Omental fat pad (tissue), 4 donors: ENCODE data around the gene ZNF492. TPM values are rescaled to one million over a fixed set of nuclear protein-coding genes. Genes with fewer than 3 reads are reported as not detected.

Experiments used
- ATAC-seq: fragments of 150-250 bp; one replicate; pipeline ENCODE4 v1.9.1; 2016; ENCODE audit warnings: mild to moderate bottlenecking, moderate library complexity; ENCODE audit not compliant: low FRiP score
- DNase-seq: peaks from one replicate; pipeline ENCODE4 v3.0.0-alpha.2; 2019; ENCODE audit warnings: low spot score
- CTCF ChIP-seq, 3 donors: fragments of 450-650 bp; IDR thresholded peaks; one replicate each; pipeline ENCODE4 v1.5.1; 2016 to 2017; ENCODE audit warnings: antibody characterized with exemption in 3 of 3, mild to moderate bottlenecking in 3 of 3, moderate library complexity in 2 of 3
- total RNA-seq, 4 donors: library from RNA; depleted of rRNA; stranded (reverse); fragments of >200 nt; gene quantifications; one replicate each; pipeline ENCODE4 v1.1.0, GENCODE V29; 2016

Gene ZNF492
- total RNA-seq, 4 donors from 2014 or later: 0.12 to 0.32 (median 0.22) TPM

- no peak for DNase-seq
- no peak for ATAC-seq
- TF ChIP-seq CTCF (IDR thresholded peaks at IDR 0.05): no peak
Measured at GRCh38 chr19:22603518-22604440, 30.3 kb upstream of the ZNF492 start.

- TF ChIP-seq CTCF (IDR thresholded peaks at IDR 0.05): no peak
- DNase-seq (no peak), ATAC-seq (no peak)
Measured at GRCh38 chr19:22604571-22605274, 29.4 kb upstream of the ZNF492 start.

GRCh38 chr19:22605275-22606211, 28.6 kb upstream of the ZNF492 start:
- DNase-seq: no peak
- no peak for TF ChIP-seq CTCF (IDR thresholded peaks at IDR 0.05)

GRCh38 chr19:22606212-22606553, 27.9 kb upstream of the ZNF492 start:
- DNase-seq (no peak), ATAC-seq (no peak)
- no peak for TF ChIP-seq CTCF (IDR thresholded peaks at IDR 0.05)

More at GRCh38 chr19:22605275-22606211, 28.6 kb upstream of the ZNF492 start:
- no peak for ATAC-seq

- TF ChIP-seq CTCF (IDR thresholded peaks at IDR 0.05): no peak
- DNase-seq: no peak
- ATAC-seq: no peak
Measured at GRCh38 chr19:22606954-22607652, 27.0 kb upstream of the ZNF492 start.
